Loucy (cell line): ENCODE data around the gene CWH43.

Experiments
- CTCF ChIP-seq: fragments of 200-600 bp; sonication (generic); conservative IDR thresholded peaks from 2 replicates; pipeline ENCODE4 v1.5.1; 2014; ENCODE audit warnings: mild to moderate bottlenecking, antibody characterized with exemption, low read length
- EZH2phosphoT487 ChIP-seq: fragments of 200-600 bp; IDR thresholded peaks from 2 replicates; pipeline ENCODE4 v1.6.1; 2018; ENCODE audit warnings: antibody characterized with exemption, mild to moderate bottlenecking, moderate library complexity, borderline replicate concordance

GRCh38 chr4:48997962-48998361 lies 11.9 kb downstream of the CWH43 start:
- no peak for TF ChIP-seq CTCF
- TF ChIP-seq EZH2phosphoT487: no peak
